Kidney (tissue), 14 donors: ENCODE data around the gene NOD1. TPM values are rescaled to one million over a fixed set of nuclear protein-coding genes. Genes with fewer than 3 reads are reported as not detected.

Experiments used
- DNase-seq, 5 donors: peaks; one replicate each; pipeline ENCODE4 v3.0.0-alpha.2; 2013 to 2020
- FAIRE-seq: peaks from 2 replicates; lab custom pipeline; 2012; peaks lifted over from hg19 to GRCh38; lab: Jason Lieb, UNC
- H3K27ac ChIP-seq, 2 donors: one replicate each; pipeline ENCODE4 v1.7.0; 2013; ENCODE audit warnings: low read depth in 2 of 2, low read length in 2 of 2, inconsistent platforms in 1 of 2
- H3K27me3 ChIP-seq: one replicate; pipeline ENCODE4 v1.7.1; 2013; ENCODE audit warnings: low read length, inconsistent platforms; ENCODE audit not compliant: control insufficient read depth, insufficient read depth
- H3K36me3 ChIP-seq, 3 donors: one replicate each; pipeline versions ENCODE4 v1.7.0 to v1.7.1; 2013; ENCODE audit warnings: low read length in 3 of 3, control low read depth in 1 of 3, inconsistent platforms in 1 of 3; ENCODE audit not compliant: insufficient read depth in 3 of 3, control insufficient read depth in 2 of 3
- H3K4me1 ChIP-seq, 3 donors: one replicate each; pipeline versions ENCODE4 v1.7.0 to v1.7.1; 2013; ENCODE audit warnings: low read length in 3 of 3, inconsistent platforms in 1 of 3, low read depth in 1 of 3; ENCODE audit not compliant: control insufficient read depth in 2 of 3, insufficient read depth in 2 of 3
- H3K4me3 ChIP-seq, 3 donors: one replicate each; pipeline versions ENCODE4 v1.7.0 to v1.8.1; 2013; ENCODE audit warnings: low read length in 3 of 3, control low read depth in 1 of 3, inconsistent platforms in 1 of 3
- H3K9ac ChIP-seq, 3 donors: one replicate each; pipeline versions ENCODE4 v1.7.0 to v1.7.1; 2013; ENCODE audit warnings: low read length in 3 of 3, control low read depth in 1 of 3, inconsistent platforms in 1 of 3
- H3K9me3 ChIP-seq, 3 donors: one replicate each; pipeline versions ENCODE4 v1.7.0 to v1.7.1; 2013; ENCODE audit warnings: low read length in 3 of 3, control low read depth in 1 of 3, inconsistent platforms in 1 of 3; ENCODE audit not compliant: control insufficient read depth in 2 of 3, insufficient read depth in 1 of 3
- intact Hi-C: fragments of 100-400 bp; cut with DNase I; formaldehyde crosslinking; loops from one replicate; pipeline ENCODE4 v1.11.1; 2022
- polyA plus RNA-seq: library from polyadenylated mRNA; stranded (reverse); fragments of 350-450 nt; fragmentation: Illumina TruSeq; extraction: RNeasy Lipid Tissue Mini Kit (QIAGEN cat#74804); gene quantifications from one replicate; pipeline ENCODE4 v1.2.3, GENCODE V29; 2014; ENCODE audit warnings: low read depth, low replicate concordance; ENCODE audit not compliant: insufficient read depth
- total RNA-seq: library from RNA; stranded (reverse); fragmentation: NEBNext Ultra II Directional; extraction: Animal tissue kit (Norgen Biotek cat#: 25700); gene quantifications from one replicate; pipeline ENCODE4 v1.2.1, GENCODE V29; 2021
- TF ChIP-seq, protein P1 (sequence below): IDR thresholded peaks from 3 replicates; pipeline ENCODE4 v1.5.1; 2012; ENCODE audit warnings: mild to moderate bottlenecking, moderate library complexity, borderline replicate concordance; ENCODE audit not compliant: insufficient read depth; ENCODE audit errors: extremely low read depth
- donor health status: control.
- donor health status: control.
- donor health status: control.
- donor health status: control.
- donor health status: control.
- donor health status: DM: yes; HTN: yes; CAD: no.
- donor health status: Normal renal cell carcinoma (clear cell type).

The NOD1 gene
- total and polyA plus RNA-seq, 2 donors from 2014 or later = 3.8 to 15.6 TPM

DNA sequence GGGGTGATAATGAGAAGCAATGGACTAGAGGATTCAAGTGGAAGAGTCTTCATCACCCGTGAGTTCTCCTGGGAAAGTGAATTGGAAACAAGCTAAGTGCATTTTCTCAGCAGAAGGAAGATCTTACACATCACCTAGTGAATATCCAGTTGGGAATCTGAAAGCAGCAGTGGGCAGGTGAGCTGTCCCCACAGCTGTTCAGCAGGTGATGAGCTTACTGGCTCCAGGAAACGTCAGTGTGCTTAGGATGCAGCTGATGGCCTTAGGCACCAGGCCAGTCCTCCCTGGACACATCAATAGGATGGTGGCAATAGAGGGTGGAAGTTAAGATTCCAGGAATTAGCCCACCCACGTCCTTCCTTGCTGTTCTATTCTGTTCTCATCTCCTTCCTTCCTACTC lies 66.7 kb downstream of the NOD1 start:
- H3K4me1 ChIP-seq = no peaks in the 10 kb centered on the region
- no peak overlapping the region for H3K27ac ChIP-seq
- FAIRE-seq (no peak), DNase-seq (no peak)
- H3K4me3 ChIP-seq = no peak overlapping the region
- intact Hi-C loops = no loop called here
- H3K27me3 ChIP-seq = no peaks in the 10 kb centered on the region
- H3K9ac ChIP-seq = no peak overlapping the region
- TF ChIP-seq, protein P1, sequence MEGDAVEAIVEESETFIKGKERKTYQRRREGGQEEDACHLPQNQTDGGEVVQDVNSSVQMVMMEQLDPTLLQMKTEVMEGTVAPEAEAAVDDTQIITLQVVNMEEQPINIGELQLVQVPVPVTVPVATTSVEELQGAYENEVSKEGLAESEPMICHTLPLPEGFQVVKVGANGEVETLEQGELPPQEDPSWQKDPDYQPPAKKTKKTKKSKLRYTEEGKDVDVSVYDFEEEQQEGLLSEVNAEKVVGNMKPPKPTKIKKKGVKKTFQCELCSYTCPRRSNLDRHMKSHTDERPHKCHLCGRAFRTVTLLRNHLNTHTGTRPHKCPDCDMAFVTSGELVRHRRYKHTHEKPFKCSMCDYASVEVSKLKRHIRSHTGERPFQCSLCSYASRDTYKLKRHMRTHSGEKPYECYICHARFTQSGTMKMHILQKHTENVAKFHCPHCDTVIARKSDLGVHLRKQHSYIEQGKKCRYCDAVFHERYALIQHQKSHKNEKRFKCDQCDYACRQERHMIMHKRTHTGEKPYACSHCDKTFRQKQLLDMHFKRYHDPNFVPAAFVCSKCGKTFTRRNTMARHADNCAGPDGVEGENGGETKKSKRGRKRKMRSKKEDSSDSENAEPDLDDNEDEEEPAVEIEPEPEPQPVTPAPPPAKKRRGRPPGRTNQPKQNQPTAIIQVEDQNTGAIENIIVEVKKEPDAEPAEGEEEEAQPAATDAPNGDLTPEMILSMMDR = no peak
- no peaks in the 10 kb centered on the region for H3K36me3 ChIP-seq
- no peaks in the 10 kb centered on the region for H3K9me3 ChIP-seq

DNA sequence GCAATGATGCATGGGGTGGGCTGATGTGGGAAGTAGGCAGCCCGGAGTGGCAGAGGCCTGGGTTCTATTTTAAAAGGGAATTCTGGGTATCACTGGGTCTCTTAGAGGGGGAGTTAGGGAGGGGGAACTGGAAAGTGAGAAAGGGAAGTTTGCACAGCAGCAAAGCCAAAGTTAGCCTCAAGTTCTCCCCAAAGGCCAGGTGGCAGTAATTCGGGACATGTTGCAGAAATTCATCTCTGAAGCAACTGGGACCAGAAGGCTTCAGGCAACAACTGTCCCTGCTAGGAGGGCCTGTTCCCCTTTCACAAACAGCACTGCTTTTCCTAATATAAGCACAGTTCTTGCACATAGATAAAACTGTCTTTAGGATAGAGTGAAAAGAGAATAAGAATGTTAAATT lies 67.4 kb downstream of the NOD1 start:
- FAIRE-seq (no peak), DNase-seq (no peak)
- TF ChIP-seq, protein P1 = no peak
- H3K36me3 ChIP-seq = no peaks in the 10 kb centered on the region
- no peak overlapping the region for H3K27ac ChIP-seq
- no peaks in the 10 kb centered on the region for H3K4me1 ChIP-seq
- intact Hi-C loops = no loop called here
- no peaks in the 10 kb centered on the region for H3K27me3 ChIP-seq
- H3K9me3 ChIP-seq = no peaks in the 10 kb centered on the region
- H3K9ac ChIP-seq = no peak overlapping the region
- no peak overlapping the region for H3K4me3 ChIP-seq

DNA sequence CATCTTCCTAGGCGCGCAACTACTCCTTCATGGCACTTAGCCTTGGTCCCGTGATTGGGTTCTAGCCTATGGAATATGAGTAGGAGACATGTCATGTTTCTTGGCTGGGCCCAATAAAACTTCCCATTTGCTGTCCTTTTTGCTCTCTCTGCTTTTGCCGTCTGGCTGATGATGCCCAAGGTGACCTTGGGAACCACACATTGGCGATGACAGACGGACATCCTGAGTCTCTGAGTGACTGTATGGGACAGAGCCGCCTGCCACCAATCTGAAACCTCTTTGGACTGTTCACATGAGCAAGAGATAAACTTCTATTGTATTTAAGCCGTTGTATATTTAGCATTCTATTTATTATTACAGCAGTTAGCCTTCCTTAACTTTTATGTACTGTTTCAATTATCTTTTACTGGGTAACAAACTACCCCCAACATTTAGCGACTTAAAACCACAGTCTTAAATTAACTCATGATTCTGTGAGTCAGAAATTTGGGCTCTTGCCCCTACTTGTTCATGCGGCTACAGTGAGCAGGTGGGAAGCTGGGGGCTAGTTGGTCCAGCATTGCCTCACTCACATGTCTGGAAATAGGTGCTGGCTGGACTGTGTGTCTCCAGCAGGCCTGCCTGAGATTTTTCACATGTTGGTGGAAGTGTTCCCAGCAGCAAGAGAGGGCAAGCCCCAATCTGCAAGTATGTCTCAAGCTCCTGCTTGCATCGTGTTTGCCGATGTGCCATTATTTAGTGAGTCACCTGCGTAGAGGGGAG lies 71.7 kb downstream of the NOD1 start:
- Histone ChIP-seq H3K27ac (no peak overlapping the region), H3K36me3 (peaks cover 0 to 3% (median 0%) of the 10 kb centered on the region in 3 donors), H3K27me3 (no peaks in the 10 kb centered on the region), H3K4me1 (no peaks in the 10 kb centered on the region), H3K4me3 (no peak overlapping the region), H3K9me3 (no peaks in the 10 kb centered on the region), H3K9ac (no peak overlapping the region)
- FAIRE-seq (no peak), DNase-seq (no peak)
- intact Hi-C loops = no loop called here
- TF ChIP-seq, protein P1 = no peak

DNA sequence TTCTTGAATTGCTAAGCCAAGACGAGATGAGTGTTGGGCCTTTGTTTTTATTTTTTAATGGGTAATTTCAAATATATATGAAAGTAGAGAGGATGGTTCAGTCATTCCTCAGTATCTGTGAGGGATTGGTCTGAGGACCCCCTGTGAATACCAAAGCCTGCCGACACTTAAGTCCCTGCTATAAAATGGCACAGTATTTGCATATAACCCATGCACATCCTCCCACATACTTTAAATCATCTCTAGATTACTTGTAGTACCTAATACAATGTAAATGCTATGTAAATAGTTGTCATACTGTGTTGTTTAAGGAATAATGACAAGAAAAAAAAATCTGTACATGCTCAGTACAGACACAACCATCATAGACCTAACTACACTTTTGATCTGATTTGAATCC lies 73.4 kb downstream of the NOD1 start:
- Histone ChIP-seq H3K4me1 (no peaks in the 10 kb centered on the region), H3K36me3 (peaks cover 0 to 3% (median 0%) of the 10 kb centered on the region in 3 donors), H3K4me3 (no peak overlapping the region), H3K9me3 (no peaks in the 10 kb centered on the region), H3K27me3 (no peaks in the 10 kb centered on the region), H3K9ac (no peak overlapping the region), H3K27ac (no peak overlapping the region)
- TF ChIP-seq, protein P1 = no peak
- intact Hi-C loops = no loop called here
- DNase-seq (no peak), FAIRE-seq (no peak)
